DOHH2 (cell line): Measurements from ENCODE around the gene PANX3.

Experiments
- CTCF ChIP-seq: fragments of 200-600 bp; sonication (generic); IDR thresholded peaks from one replicate; pipeline ENCODE4 v1.5.1; 2014; ENCODE audit warnings: antibody characterized with exemption, mild to moderate bottlenecking, low read depth, low read length; ENCODE audit not compliant: poor library complexity, severe bottlenecking
- EZH2phosphoT487 ChIP-seq: fragments of 200-600 bp; sonication (generic); IDR thresholded peaks from 2 replicates; pipeline ENCODE4 v1.6.1; 2017; ENCODE audit warnings: borderline replicate concordance, mild to moderate bottlenecking, antibody characterized with exemption, low read length, moderate library complexity, mixed read lengths

GRCh38 chr11:124640666-124641065 lies 29.4 kb downstream of the PANX3 start:
- TF ChIP-seq CTCF (no peak), EZH2phosphoT487 (no peak)
